Upper lobe of left lung (tissue), 6 donors: ENCODE measurements around the gene UBE2M. TPM values are rescaled to one million over a fixed set of nuclear protein-coding genes. Genes with fewer than 3 reads are reported as not detected.
"Not testable (repeated sequence)": the region's sequence is repeated elsewhere in the genome, so short reads cannot be mapped to it uniquely, and the experiment has no call there.

Experiments
- ATAC-seq, 2 donors: fragments of 200-7000 bp; cut with Tn5 transposase; one replicate each; pipeline ENCODE4 v1.9.1; 2022; ENCODE audit warnings: mild to moderate bottlenecking in 2 of 2, moderate library complexity in 2 of 2; ENCODE audit not compliant: low FRiP score in 2 of 2
- DNase-seq, 2 donors: peaks; one replicate each; pipeline ENCODE4 v3.0.0-alpha.2; 2019 to 2020
- H3K27ac ChIP-seq, 4 donors: fragments of 200-600 bp; sonication (generic); one replicate each; pipeline ENCODE4 v1.5.1; 2016 to 2019
- H3K27me3 ChIP-seq, 4 donors: fragments of 200-600 bp; sonication (generic); one replicate each; pipeline ENCODE4 v1.5.1; 2017 to 2019
- H3K36me3 ChIP-seq, 4 donors: fragments of 200-600 bp; sonication (generic); one replicate each; pipeline ENCODE4 v1.5.1; 2016 to 2019
- H3K4me1 ChIP-seq, 4 donors: fragments of 200-600 bp; sonication (generic); one replicate each; pipeline ENCODE4 v1.5.1; 2018 to 2019
- H3K4me3 ChIP-seq, 4 donors: fragments of 200-600 bp; sonication (generic); one replicate each; pipeline ENCODE4 v1.5.1; 2017 to 2019; ENCODE audit warnings: mild to moderate bottlenecking in 2 of 4, moderate library complexity in 1 of 4
- H3K9me3 ChIP-seq, 4 donors: fragments of 200-600 bp; sonication (generic); one replicate each; pipeline ENCODE4 v1.5.1; 2018 to 2019
- EP300 ChIP-seq, 4 donors: sonication (generic); formaldehyde crosslinking; IDR thresholded peaks; one replicate each; pipeline ENCODE4 v1.5.1; 2017; ENCODE audit warnings: antibody characterized with exemption in 4 of 4, control low read depth in 2 of 4
- POLR2A ChIP-seq, 4 donors: fragments of 450-650 bp; IDR thresholded peaks; one replicate each; pipeline ENCODE4 v1.5.1; 2016 to 2017; ENCODE audit warnings: antibody characterized with exemption in 4 of 4, mild to moderate bottlenecking in 2 of 4
- POLR2AphosphoS5 ChIP-seq, 2 donors: sonication (generic); formaldehyde crosslinking; IDR thresholded peaks; one replicate each; pipeline ENCODE4 v1.5.1; 2017; ENCODE audit warnings: antibody characterized with exemption in 2 of 2
- WGBS, 2 donors: methylation state at CpG; one replicate each; pipeline ENCODE4 v1.1.5; 2017 to 2018; 5-methylcytosine and 5-hydroxymethylcytosine counted together
- total RNA-seq, 6 donors: library from RNA; depleted of rRNA in 4 of 6; stranded (reverse); fragments of >200 nt in 4 of 6; gene quantifications; one replicate each; pipeline versions ENCODE4 v1.1.0 to v1.2.1, GENCODE V29; 2016 to 2021
- TF ChIP-seq, protein P1 (sequence below), 6 experiments: fragments of 450-650 bp in 4 of 6; fragments of 200-600 bp in 2 of 6; sonication (generic) in 2 of 6; IDR thresholded peaks; one replicate each; pipeline ENCODE4 v1.5.1; 2016 to 2019; ENCODE audit warnings: antibody characterized with exemption in 6 of 6
- donor health status: DM: no; HTN: no; CAD: no; lungs with moderate emphysema.
- donor health status: DM: no; HTN: yes; CAD: no; lungs with severe emphysema.

Gene UBE2M
- total RNA-seq, 6 donors from 2014 or later = 33.0 to 53.9 (median 41.6) TPM

DNA sequence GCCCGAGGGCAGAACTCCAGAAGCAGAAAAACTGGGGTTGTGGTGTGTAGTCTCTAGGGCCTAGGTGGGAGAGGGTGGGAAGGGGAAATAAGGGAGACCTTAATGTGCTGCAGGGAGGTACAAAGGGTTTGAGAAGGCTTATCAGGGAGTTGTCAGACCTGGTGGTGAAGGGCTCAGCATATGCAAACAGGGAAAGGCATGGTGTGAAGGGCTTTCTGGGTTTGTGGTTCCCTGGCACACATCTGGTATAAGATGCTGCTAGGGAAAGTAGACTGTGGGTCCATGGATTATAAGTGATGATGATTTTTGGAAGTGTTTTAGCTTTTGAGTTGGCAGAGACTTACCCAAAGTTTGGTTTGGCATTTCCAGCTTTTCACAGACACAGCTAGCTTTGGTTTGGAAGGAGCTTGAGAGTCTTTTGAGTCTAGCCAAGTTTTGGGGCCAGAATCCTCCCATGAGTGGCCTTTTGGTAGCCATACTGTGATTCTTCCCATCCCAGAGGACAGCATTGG, 12.3 kb downstream of the UBE2M start:
- peaks cover 24 to 34% (median 28%) of the 10 kb centered on the region in 4 donors for H3K4me1 ChIP-seq
- H3K27me3 ChIP-seq = no peaks in the 10 kb centered on the region
- ATAC-seq = no peak
- H3K27ac ChIP-seq = peak overlapping the region in 2 of 4 donors; percentile 89 to 97
- H3K36me3 ChIP-seq = peaks cover 32 to 43% (median 41%) of the 10 kb centered on the region in 4 donors
- TF ChIP-seq, protein P1, sequence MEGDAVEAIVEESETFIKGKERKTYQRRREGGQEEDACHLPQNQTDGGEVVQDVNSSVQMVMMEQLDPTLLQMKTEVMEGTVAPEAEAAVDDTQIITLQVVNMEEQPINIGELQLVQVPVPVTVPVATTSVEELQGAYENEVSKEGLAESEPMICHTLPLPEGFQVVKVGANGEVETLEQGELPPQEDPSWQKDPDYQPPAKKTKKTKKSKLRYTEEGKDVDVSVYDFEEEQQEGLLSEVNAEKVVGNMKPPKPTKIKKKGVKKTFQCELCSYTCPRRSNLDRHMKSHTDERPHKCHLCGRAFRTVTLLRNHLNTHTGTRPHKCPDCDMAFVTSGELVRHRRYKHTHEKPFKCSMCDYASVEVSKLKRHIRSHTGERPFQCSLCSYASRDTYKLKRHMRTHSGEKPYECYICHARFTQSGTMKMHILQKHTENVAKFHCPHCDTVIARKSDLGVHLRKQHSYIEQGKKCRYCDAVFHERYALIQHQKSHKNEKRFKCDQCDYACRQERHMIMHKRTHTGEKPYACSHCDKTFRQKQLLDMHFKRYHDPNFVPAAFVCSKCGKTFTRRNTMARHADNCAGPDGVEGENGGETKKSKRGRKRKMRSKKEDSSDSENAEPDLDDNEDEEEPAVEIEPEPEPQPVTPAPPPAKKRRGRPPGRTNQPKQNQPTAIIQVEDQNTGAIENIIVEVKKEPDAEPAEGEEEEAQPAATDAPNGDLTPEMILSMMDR (IDR thresholded peaks at IDR 0.05) = no peak
- no peak for TF ChIP-seq POLR2A (IDR thresholded peaks at IDR 0.05)
- no peak for TF ChIP-seq EP300 (IDR thresholded peaks at IDR 0.05)
- TF ChIP-seq POLR2AphosphoS5 (IDR thresholded peaks at IDR 0.05) = no peak
- WGBS, 2 donors = 12 to 33% methylated on average over 1 of the region's 1 CpG
- H3K9me3 ChIP-seq = no peaks in the 10 kb centered on the region
- H3K4me3 ChIP-seq = peak overlapping the region; percentile 68 to 98 (median 94)
- no peak for DNase-seq

DNA sequence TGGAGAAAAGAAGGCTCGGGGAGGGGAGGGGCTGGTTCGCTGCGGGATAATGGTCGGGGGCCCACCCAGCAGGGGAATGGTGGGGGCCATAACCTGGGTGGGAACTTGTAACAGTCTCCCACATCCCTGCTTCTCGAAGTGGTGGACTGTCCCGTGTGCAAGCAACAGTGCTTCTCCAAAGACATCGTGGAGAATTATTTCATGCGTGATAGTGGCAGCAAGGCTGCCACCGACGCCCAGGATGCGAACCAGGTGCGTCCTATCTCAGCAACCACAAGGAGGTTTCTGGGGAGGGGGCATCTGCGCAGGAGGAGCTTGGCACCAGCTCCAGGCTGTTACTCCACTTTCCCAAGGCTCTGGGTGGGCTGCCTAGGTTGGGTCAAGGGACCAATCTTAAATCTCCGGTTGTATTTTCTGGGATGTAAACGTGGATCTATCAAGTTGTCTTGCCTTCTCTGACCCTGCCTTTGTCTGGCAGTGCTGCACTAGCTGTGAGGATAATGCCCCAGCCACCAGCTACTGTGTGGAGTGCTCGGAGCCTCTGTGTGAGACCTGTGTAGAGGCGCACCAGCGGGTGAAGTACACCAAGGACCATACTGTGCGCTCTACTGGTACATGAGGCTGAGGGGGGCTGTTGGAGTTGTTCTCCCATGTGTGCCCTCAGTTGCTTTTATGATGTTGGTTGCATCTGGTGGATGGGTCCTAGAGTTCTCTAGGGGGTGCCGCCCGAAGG, 13.0 kb downstream of the UBE2M start:
- DNase-seq = no peak

GRCh38 chr19:58544591-58545285, 13.7 kb downstream of the UBE2M start:
- no peaks in the 10 kb centered on the region for H3K9me3 ChIP-seq
- H3K36me3 ChIP-seq = peaks cover 21 to 29% (median 28%) of the 10 kb centered on the region in 4 donors
- WGBS, 2 donors = 0% methylated on average over 7 to 13 of the region's 92 CpGs
- H3K27me3 ChIP-seq = no peaks in the 10 kb centered on the region
- TF ChIP-seq EP300 (IDR thresholded peaks at IDR 0.05) = no peak
- no peak for TF ChIP-seq POLR2AphosphoS5 (IDR thresholded peaks at IDR 0.05)
- TF ChIP-seq POLR2A (IDR thresholded peaks at IDR 0.05) = no peak
- TF ChIP-seq, protein P1 (IDR thresholded peaks at IDR 0.05) = peak in 1 of 6 experiments; percentile 40
- ATAC-seq (peak in 1 of 2 donors; percentile 57), DNase-seq (peak in 1 of 2 donors; percentile 38)
- peak overlapping the region; percentile 89 to 98 (median 94) for H3K27ac ChIP-seq
- peak overlapping the region; percentile 68 to 98 (median 94) for H3K4me3 ChIP-seq
- peaks cover 24 to 34% (median 28%) of the 10 kb centered on the region in 4 donors for H3K4me1 ChIP-seq

More for the DNA sequence above, 13.0 kb downstream of the UBE2M start:
- Histone ChIP-seq H3K36me3 (peaks cover 28 to 36% (median 35%) of the 10 kb centered on the region in 4 donors), H3K4me1 (peaks cover 24 to 34% (median 28%) of the 10 kb centered on the region in 4 donors), H3K9me3 (no peaks in the 10 kb centered on the region), H3K27ac (peak overlapping the region; percentile 89 to 98 (median 94)), H3K27me3 (no peaks in the 10 kb centered on the region), H3K4me3 (peak overlapping the region; percentile 68 to 98 (median 94))
- WGBS, 2 donors = 5 to 8% methylated on average over 16 to 21 of the region's 21 CpGs
- TF ChIP-seq EP300 (IDR thresholded peaks at IDR 0.05) (no peak), POLR2AphosphoS5 (IDR thresholded peaks at IDR 0.05) (no peak), POLR2A (IDR thresholded peaks at IDR 0.05) (no peak)
- TF ChIP-seq, protein P1 (IDR thresholded peaks at IDR 0.05) = no peak
- ATAC-seq = no peak

GRCh38 chr19:58543826-58544590, 14.4 kb downstream of the UBE2M start, which contains the start of gene TRIM28:
TRIM28 (plus strand) TSS chr19:58544064; CDS start chr19:58544758, 694 bp downstream.
- ATAC-seq = peak; percentile 98 to 99

DNA sequence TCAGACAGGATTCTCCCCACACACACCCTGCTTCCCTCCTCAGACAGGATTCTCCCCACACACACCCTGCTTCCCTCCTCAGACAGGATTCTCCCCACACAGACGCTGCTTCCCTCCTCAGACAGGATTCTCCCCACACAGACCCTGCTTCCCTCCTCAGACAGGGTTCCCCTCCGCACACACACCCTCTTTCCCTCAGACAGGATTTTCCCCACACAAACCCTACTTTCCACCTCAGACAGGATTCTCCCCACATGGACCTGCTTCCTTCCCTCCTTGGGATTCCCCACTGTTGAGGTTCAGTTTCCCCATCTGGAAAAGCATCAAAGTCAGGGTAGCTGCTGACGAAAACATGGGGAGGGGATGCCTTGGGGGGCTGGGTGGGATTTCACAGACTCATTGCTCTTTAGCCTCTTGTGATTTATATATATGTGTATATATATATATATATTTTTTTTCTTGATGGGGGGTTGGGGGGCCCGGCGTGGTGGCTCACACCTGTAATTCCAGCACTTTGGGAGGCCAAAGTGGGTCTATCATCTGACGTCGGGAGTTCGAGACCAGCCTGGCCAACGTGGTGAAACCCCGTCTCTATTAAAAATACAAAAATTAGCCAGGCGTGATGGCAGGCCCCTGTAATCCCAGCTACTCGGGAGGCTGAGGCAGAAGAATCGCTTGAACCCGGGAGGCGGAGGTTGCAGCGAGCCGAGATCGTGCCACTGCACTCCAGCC, 15.6 kb downstream of the UBE2M start:
- DNase-seq, H3K36me3 ChIP-seq, H3K27me3 ChIP-seq, H3K9me3 ChIP-seq, ATAC-seq: not testable (repeated sequence)
- peaks cover 31 to 45% (median 38%) of the 10 kb centered on the region in 4 donors for H3K4me1 ChIP-seq
- peak overlapping the region in 3 of 4 donors; percentile 91 to 98 (median 97) for H3K4me3 ChIP-seq
- H3K27ac ChIP-seq = peak overlapping the region; percentile 89 to 98 (median 94)
- WGBS, 2 donors = 85% methylated on average over 18 of the region's 18 CpGs

More at GRCh38 chr19:58543826-58544590, 14.4 kb downstream of the UBE2M start, which contains the start of gene TRIM28:
- TF ChIP-seq POLR2AphosphoS5 (IDR thresholded peaks at IDR 0.05) (peak; percentile 89 to 96), POLR2A (IDR thresholded peaks at IDR 0.05) (peak; percentile 51 to 97 (median 96)), EP300 (IDR thresholded peaks at IDR 0.05) (peak in 1 of 4 donors; percentile 39)
- TF ChIP-seq, protein P1 (IDR thresholded peaks at IDR 0.05) = peak in 4 of 6 experiments; percentile 17 to 44 (median 40)
- 0 to 1% methylated on average over 33 to 67 of the region's 73 CpGs for WGBS, 2 donors
- no peaks in the 10 kb centered on the region for H3K9me3 ChIP-seq
- H3K27ac ChIP-seq = peak within 1 kb of the TSS; percentile 89 to 98 (median 94)
- no peaks in the 10 kb centered on the region for H3K27me3 ChIP-seq
- peaks cover 14 to 22% (median 20%) of the 10 kb centered on the region in 4 donors for H3K36me3 ChIP-seq
- H3K4me1 ChIP-seq = peaks cover 24 to 34% (median 28%) of the 10 kb centered on the region in 4 donors
- peak; percentile 98 to 100 for DNase-seq
- H3K4me3 ChIP-seq = peak within 1 kb of the TSS; percentile 68 to 98 (median 94)

DNA sequence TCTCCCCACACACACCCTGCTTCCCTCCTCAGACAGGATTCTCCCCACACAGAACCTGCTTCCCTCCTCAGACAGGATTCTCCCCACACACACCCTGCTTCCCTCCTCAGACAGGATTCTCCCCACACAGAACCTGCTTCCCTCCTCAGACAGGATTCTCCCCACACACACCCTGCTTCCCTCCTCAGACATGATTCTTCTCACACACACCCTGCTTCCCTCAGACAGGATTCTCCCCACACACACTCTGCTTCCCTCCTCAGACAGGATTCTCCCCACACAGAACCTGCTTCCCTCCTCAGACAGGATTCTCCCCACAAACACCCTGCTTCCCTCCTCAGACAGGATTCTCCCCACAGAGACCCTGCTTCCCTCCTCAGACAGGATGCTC, 19.2 kb downstream of the UBE2M start:
- not testable (repeated sequence) for H3K36me3 ChIP-seq, H3K4me3 ChIP-seq, H3K27me3 ChIP-seq, H3K27ac ChIP-seq, H3K9me3 ChIP-seq, DNase-seq, ATAC-seq
- peaks cover 10 to 22% (median 15%) of the 10 kb centered on the region in 4 donors for H3K4me1 ChIP-seq
